Nephron progenitor cell (in vitro differentiated cells): Measurements from ENCODE around the gene WDR72.

Experiments used
- DNase-seq: peaks from one replicate; pipeline ENCODE4 v3.0.0; 2021
- H3K27ac Mint-ChIP-seq: 2 replicates; pipeline ENCODE4 v1.8.0; 2021; ENCODE audit warnings: mild to moderate bottlenecking, moderate library complexity, mixed read lengths
- H3K27me3 Mint-ChIP-seq: 2 replicates; pipeline ENCODE4 v1.8.0; 2021; ENCODE audit warnings: mild to moderate bottlenecking, low read depth, mixed read lengths; ENCODE audit not compliant: poor library complexity
- H3K36me3 Mint-ChIP-seq: 2 replicates; pipeline ENCODE4 v1.8.0; 2021; ENCODE audit warnings: low read depth, mixed read lengths
- H3K4me1 Mint-ChIP-seq: 2 replicates; pipeline ENCODE4 v1.8.0; 2021; ENCODE audit warnings: mixed read lengths
- H3K4me3 Mint-ChIP-seq: 2 replicates; pipeline ENCODE4 v1.8.0; 2021; ENCODE audit warnings: mild to moderate bottlenecking, moderate library complexity, mixed read lengths
- H3K9me3 Mint-ChIP-seq: 2 replicates; pipeline ENCODE4 v1.8.0; 2021; ENCODE audit warnings: mild to moderate bottlenecking, moderate library complexity, mixed read lengths
- TF ChIP-seq, protein P1 (sequence below): fragments of 200-600 bp; sonication (generic); IDR thresholded peaks from 2 replicates; pipeline ENCODE4 v1.5.0; 2021; ENCODE audit warnings: antibody characterized with exemption

Gene WDR72

DNA sequence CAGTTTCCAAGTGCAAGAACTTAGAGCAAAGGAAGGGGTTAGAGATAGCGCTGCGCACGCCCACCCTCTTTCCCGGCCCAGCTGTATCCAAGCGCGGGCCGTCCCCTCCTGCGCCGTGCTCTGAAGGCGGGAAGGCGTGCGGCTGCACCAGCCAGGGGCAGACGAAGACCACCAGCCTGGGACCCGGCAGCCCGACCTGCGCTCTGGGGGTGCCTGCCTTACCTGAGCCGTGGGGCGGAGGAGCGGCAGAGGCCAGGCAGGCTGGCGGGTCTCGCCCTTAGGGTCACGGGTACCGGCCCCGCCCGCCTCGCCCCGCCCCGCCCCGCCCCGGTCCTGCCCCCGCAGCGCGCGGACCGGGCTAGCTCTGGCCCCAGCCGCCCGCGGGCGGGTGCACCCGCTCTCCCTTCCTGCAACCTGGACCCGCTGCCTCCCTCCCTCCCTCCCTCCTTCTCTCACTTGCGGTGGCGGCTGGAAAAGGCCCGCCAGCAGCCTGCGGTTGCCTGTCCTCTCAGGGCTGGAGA lies at the start of gene WDR72:
TSS of gene WDR72 (minus strand) at position 253 of the 521 bp plus-strand sequence. CDS start 26,514 bp downstream, outside the sequence.
- Mint-ChIP-seq H3K27ac (no peak within 1 kb of the TSS), H3K4me1 (peaks cover 12% of the 10 kb centered on the region), H3K27me3 (peaks cover 62% of the 10 kb centered on the region), H3K4me3 (peak within 1 kb of the TSS; percentile 81), H3K9me3 (peaks cover 5% of the 10 kb centered on the region), H3K36me3 (no peaks in the 10 kb centered on the region)
- TF ChIP-seq, protein P1, sequence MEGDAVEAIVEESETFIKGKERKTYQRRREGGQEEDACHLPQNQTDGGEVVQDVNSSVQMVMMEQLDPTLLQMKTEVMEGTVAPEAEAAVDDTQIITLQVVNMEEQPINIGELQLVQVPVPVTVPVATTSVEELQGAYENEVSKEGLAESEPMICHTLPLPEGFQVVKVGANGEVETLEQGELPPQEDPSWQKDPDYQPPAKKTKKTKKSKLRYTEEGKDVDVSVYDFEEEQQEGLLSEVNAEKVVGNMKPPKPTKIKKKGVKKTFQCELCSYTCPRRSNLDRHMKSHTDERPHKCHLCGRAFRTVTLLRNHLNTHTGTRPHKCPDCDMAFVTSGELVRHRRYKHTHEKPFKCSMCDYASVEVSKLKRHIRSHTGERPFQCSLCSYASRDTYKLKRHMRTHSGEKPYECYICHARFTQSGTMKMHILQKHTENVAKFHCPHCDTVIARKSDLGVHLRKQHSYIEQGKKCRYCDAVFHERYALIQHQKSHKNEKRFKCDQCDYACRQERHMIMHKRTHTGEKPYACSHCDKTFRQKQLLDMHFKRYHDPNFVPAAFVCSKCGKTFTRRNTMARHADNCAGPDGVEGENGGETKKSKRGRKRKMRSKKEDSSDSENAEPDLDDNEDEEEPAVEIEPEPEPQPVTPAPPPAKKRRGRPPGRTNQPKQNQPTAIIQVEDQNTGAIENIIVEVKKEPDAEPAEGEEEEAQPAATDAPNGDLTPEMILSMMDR = no peak
- DNase-seq = peak; percentile 56

DNA sequence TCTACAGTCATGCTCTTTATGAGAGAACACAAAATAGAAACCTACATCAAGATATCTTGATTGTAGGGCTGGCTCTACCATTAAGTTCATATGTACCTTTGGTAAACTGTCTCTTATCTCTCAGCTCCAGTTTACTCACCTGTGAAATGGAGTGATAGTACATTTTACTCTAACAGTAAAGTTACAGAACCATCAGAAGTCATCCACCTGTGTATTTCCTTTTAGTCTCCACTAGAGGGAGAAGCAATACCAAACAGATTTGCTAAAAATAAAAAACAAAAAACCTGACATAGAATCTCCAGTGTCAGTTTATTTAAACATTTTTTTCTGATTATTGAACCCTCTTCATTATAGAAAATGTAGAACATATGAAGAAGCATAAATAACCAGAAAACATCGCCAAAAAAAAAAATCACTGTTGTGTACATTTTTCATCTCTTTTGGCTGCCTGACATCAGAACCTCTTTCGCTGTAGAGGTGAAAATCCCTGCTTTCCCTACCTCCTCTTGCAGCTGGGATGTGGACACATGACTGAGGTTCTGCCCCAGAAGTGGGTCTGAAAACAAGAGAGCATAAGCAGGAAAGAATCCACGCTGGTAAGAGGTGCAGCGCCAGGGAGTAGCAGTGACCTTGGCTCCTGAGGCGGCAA lies 48.7 kb upstream of the WDR72 start:
- no peaks in the 10 kb centered on the region for H3K4me1 Mint-ChIP-seq
- no peaks in the 10 kb centered on the region for H3K36me3 Mint-ChIP-seq
- no peak overlapping the region for H3K27ac Mint-ChIP-seq
- H3K27me3 Mint-ChIP-seq = peaks cover 11% of the 10 kb centered on the region
- TF ChIP-seq, protein P1 = peak; percentile 81
- no peaks in the 10 kb centered on the region for H3K9me3 Mint-ChIP-seq
- no peak overlapping the region for H3K4me3 Mint-ChIP-seq
- no peak for DNase-seq

DNA sequence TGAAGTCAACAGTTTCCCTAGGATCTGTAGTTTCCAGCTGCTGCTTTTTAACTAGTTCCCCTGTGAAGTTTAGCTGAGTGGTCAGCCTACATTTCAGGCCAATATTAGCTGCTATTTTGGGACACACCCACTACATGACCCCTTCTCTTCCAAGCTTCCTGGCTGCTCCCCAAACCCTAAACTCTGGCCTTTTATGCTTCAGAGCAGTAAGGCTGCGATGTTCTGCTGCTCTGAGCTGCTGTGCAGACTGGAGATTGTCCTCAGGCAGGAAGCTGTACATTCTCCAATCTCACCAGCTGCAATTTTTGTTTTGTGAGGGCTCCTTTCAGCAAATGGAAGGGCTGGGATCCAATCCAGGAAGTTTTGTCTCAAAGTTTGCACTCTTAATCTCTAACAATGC lies 48.0 kb upstream of the WDR72 start:
- Mint-ChIP-seq H3K9me3 (no peaks in the 10 kb centered on the region), H3K27ac (no peak overlapping the region), H3K4me1 (no peaks in the 10 kb centered on the region), H3K4me3 (no peak overlapping the region), H3K36me3 (no peaks in the 10 kb centered on the region), H3K27me3 (peaks cover 11% of the 10 kb centered on the region)
- no peak for DNase-seq
- TF ChIP-seq, protein P1 = no peak

DNA sequence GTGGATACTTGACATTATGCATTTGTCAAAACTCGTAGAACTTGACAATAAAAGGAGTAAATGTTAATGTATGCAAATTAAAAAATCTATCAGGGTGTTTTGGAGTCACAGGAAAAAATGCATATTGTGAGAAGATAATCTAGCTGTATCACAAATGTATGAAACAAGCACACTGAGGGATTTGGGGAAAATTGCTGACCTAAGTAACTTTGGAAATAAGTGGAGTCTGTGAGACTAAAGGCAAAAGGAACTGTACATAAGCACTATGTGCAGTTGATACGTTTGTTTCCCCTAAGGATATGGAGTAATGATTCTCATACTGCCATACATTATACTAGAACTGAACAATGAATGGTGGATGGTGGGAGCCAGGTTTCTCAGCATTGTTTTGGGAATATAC lies 43.2 kb upstream of the WDR72 start:
- H3K27ac Mint-ChIP-seq = no peak overlapping the region
- H3K27me3 Mint-ChIP-seq = peaks cover under 1% of the 10 kb centered on the region
- no peaks in the 10 kb centered on the region for H3K36me3 Mint-ChIP-seq
- H3K9me3 Mint-ChIP-seq = no peaks in the 10 kb centered on the region
- no peak overlapping the region for H3K4me3 Mint-ChIP-seq
- DNase-seq = no peak
- TF ChIP-seq, protein P1 = no peak
- H3K4me1 Mint-ChIP-seq = no peaks in the 10 kb centered on the region

DNA sequence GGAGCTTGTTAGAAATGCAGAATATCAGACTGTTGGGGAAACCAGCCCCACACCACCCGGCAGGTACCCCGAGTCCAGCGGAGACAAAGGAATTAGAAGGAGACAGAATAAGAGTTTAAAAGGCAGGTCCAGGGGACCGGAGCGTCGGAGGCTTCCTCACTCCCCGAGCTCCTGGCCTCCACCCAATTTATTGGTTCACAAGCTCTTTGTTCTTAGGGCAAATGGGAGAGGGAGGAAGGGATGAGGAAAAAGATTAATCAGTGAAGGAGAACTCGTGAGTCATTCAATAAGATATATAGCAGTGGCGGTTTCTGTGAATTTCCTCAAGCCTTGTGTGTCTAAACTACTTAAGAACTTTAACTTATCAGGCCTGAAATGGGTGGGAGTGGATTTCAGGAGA lies 32.1 kb upstream of the WDR72 start:
- H3K27ac Mint-ChIP-seq = no peak overlapping the region
- H3K4me1 Mint-ChIP-seq = peaks cover 46% of the 10 kb centered on the region
- TF ChIP-seq, protein P1 = no peak
- DNase-seq = no peak
- H3K9me3 Mint-ChIP-seq = no peaks in the 10 kb centered on the region
- H3K27me3 Mint-ChIP-seq = peaks cover 13% of the 10 kb centered on the region
- no peak overlapping the region for H3K4me3 Mint-ChIP-seq
- no peaks in the 10 kb centered on the region for H3K36me3 Mint-ChIP-seq
